PC-3 (cell line): Measurements from ENCODE around the gene MIA.
"Not testable (repeated sequence)": the region's sequence is repeated elsewhere in the genome, so short reads cannot be mapped to it uniquely, and the experiment has no call there.

Experiments
- CTCF ChIP-seq: fragments of 300-600 bp; sonication (generic); conservative IDR thresholded peaks from 2 replicates; pipeline ENCODE4 v1.5.1; 2017; ENCODE audit warnings: antibody characterized with exemption, low read depth, mild to moderate bottlenecking, low read length
- EZH2phosphoT487 ChIP-seq: fragments of 300-600 bp; sonication (generic); IDR thresholded peaks from 2 replicates; pipeline ENCODE4 v1.6.1; 2018; ENCODE audit warnings: mild to moderate bottlenecking, antibody characterized with exemption, low read length, borderline replicate concordance

- not testable (repeated sequence) for TF ChIP-seq CTCF, EZH2phosphoT487
Measured at GRCh38 chr19:40766385-40766784, 8.9 kb upstream of the MIA start.
